Measurements from ENCODE around the gene WDR86.

The WDR86 gene

GRCh38 chr7:151345576-151346469 is 64.0 kb downstream of the WDR86 start:
- no peak for DNase-seq

GRCh38 chr7:151343516-151343915 is 66.3 kb downstream of the WDR86 start:
- no peak for DNase-seq

- no peak for DNase-seq
Observed at GRCh38 chr7:151342811-151343210, 67.0 kb downstream of the WDR86 start.

GRCh38 chr7:151342102-151342646 is 67.7 kb downstream of the WDR86 start:
- no peak for DNase-seq

- DNase-seq: peak; percentile 98
Observed at GRCh38 chr7:151341357-151342101, 68.3 kb downstream of the WDR86 start, which contains the start of gene NUB1. Gene NUB1, plus strand, starts transcription at chr7:151341812. Its CDS starts 3,538 bp downstream, at chr7:151345350.

- DNase-seq: no peak
Observed at GRCh38 chr7:151340794-151341356, 69.0 kb downstream of the WDR86 start.

- no peak for DNase-seq
Observed at GRCh38 chr7:151339651-151340382, 70.0 kb downstream of the WDR86 start.

- DNase-seq: no peak
Observed at GRCh38 chr7:151338809-151339208, 71.0 kb downstream of the WDR86 start.

- no peak for DNase-seq
Observed at GRCh38 chr7:151337346-151337745, 72.5 kb downstream of the WDR86 start.

GRCh38 chr7:151336027-151336708 is 73.7 kb downstream of the WDR86 start:
- DNase-seq: no peak

- no peak for DNase-seq
Observed at GRCh38 chr7:151334628-151335027, 75.2 kb downstream of the WDR86 start.

Data from activated T-cell treated with anti-CD3 and anti-CD28 coated beads, Interleukin-2, amount 50 U/mL, for 48 hours (primary cell).